GM21515 (cell line): Measurements from ENCODE around the gene PRTG.
"Not testable (repeated sequence)": the region's sequence is repeated elsewhere in the genome, so short reads cannot be mapped to it uniquely, and the experiment has no call there.

Experiments
- ATAC-seq: cut with Tn5 transposase; IDR thresholded peaks from one replicate; pipeline ENCODE4 v1.9.1; 2021; ENCODE audit not compliant: unreplicated experiment

The PRTG gene

GRCh38 chr15:55750706-55751105 lies 7.8 kb upstream of the PRTG start:
- no peak for ATAC-seq

DNA sequence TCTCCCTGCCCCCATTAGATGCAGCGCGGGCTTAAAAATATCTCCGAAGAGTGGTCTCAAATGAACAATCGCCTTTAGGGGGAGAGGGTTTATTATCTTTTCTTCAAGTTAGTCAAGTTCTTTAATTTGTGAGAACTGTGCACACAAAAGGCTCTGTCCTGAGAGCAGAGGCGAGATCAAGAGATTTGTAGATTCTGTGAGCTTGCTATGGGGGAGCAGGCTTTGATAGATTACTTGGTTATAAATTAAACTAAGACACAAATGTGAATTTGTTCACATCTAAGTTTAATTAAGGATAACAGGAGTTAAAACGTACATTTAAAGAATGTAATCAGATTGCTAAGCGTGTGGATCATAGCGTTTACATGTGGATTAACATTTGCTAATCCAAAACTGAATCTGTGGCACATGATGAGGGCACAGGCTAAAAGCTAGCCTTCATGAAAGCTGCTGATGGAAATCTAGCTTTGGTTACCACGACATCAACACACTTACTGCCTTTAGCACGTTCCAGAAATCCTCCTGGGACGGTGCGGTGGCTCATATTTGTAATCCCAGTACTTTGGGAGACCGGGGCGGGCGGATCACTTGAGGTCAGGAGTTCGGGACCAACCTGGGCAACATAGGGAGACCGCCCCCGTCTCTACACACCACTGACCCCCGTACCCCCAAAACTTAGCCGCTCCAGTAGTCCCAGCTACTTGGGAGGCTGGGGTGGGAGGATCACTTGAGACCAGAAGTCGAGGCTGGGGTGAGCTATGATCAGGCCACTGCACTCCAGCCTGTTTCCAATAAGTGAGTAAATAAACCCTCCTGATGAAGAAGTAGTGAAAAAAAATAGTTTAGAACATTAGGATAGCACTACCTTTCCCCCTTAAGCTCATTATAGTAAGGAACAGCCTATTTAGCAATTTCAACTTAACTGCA lies 1.0 kb upstream of the PRTG start:
- no peak for ATAC-seq

DNA sequence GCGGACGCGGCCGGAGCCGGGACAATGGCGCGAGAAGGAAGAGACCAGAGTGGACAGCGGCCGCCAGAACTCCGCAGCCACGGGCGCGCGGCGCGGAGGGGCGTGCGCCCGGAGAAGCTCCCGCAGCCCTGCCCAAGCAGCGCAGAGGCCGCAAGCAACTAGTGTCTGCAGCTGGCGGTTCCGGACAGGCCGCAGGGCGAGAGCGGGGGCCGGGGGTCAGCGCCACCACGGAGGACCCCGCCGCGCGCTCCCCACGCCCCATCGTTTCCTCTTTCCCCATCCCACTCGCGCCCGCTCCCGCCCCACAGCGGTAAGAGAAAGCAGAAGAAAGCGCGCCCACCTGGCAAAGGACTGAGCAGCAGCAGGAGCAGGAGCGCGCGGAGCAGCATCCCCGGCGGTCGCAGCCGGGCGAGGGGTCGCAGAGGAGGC lies 440 bp downstream of the PRTG start:
- no peak for ATAC-seq

DNA sequence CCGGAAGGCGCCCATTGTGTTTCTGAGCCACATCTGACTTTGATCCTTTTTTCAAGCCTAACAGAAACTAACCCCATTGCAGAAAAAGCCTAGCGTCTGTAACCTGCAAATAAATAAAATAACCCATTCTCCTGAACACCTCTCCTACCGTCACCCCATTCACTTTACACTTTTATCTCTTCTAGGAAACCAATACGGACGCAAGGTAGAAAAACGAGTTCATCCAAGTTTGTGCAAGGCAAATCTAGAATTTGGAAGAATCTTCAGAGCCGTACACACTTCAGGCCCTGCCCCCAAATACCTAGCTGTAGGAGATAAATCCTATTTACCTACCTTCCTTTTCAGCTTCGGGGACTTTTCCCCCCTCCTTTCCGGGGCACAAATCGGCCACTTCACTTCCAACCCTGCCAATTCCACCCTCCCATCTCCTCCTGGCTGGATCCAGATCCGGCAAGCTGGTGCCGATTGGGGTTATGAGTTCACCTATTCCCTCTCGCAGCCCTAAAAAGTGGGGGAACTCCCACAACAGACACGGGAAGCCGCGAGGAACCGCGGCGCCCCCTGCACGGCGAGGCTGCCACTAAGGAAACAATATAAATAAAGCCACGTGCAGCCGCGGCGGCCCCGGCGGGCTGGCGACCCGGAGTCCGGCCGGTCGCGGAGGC lies 987 bp downstream of the PRTG start:
- no peak for ATAC-seq

DNA sequence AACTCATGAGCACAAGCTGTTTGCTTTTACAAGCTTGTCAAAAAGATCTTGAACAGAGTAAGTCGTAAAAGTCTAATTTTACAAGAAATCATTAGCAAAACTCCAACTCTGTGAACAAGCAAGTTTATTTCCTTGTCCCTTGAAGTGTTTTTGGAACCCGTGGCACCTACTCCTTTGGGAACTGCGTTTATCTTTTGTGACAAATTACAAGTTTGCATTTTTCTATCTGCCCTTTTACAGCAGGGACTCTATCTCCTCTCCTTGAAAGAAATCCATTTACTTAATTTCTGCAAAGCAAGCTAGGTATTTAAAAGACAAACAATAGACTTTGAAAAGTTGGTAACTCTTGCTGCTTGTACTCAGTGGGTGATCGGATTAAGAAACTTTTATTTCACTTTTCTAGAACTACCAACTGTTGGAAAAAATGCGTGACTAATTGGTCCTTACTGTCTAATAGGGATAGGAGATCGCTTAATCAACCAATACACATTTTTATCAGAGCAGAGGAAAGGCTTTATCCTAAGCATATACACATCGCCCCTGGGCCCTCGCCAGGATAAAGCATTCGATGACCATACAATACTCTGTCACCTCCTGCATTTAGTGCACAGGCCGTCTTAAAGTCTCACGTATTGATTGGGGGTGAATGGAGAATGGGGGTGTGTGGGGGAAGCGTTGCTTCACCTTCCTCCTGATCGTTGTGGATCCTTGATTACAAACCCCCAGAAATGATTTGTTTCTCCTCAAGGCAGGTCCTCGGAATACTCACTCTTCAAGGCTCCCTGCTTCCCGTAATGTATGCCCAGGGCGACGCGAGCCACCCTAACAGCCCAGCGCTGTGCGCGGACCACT lies 1.7 kb downstream of the PRTG start:
- ATAC-seq = no peak

DNA sequence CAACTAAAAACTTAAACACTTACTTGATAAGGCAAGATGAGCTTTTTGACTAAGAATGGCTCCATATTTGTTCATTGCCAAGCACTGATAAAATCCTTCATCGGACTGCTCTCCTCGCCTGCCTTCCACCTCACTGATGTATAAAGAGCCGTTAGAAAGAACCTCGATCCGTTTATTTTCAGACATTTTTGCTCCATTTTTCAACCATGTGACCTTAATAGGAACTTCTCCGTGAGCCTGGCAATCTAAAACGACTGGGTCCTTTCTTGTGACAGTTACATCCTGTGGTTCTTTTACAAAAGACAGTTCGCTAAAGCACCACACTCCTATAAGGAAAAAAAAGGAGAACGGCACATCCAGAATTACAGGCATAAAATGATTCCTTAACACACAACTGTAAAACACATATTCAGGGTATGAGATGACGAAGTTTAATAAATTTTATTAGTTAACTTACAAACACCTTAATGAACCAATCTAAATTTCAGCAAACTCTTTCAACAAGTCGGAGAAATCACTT lies 2.5 kb downstream of the PRTG start:
- ATAC-seq = no peak

DNA sequence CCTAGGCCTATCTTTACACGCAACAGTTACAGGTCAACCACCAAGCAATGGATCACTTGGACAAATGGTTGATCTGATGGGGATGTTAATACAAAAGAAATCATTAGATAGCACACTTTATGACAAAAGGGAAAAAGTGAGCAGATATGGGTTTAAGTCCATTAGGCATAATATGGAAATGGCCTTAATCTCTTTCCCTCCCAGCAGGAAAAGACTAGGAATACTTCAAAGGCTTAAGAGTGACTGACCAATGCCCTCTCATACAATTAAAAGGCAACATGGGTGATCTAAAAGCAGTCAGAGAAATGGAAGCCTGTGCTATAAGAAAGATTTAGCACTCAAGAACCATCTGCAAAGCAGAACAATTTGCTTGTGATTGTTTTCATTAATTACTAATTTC lies 3.3 kb downstream of the PRTG start:
- no peak for ATAC-seq

DNA sequence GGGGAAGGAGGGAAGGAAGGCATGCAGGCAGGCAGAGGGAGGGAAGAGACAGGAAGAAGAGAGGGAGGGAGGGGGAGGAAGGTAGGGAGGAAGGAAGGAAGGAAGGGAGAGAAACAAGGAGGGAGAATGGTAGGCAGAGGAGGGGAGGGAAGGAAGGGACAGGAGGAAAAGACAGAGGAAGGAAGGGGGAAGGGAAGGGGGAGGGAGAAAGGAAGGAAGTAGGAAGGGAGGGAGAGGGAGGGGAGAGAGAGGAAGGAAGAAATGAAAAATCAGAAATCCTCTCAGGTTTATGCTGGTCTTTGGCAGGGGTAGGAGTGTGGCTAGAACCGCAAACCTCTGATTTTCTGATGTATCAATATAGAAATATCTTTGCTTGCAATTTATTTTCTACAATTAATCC lies 4.2 kb downstream of the PRTG start:
- ATAC-seq = no peak

- ATAC-seq = no peak
Measured at GRCh38 chr15:55737373-55737772, 5.6 kb downstream of the PRTG start.

DNA sequence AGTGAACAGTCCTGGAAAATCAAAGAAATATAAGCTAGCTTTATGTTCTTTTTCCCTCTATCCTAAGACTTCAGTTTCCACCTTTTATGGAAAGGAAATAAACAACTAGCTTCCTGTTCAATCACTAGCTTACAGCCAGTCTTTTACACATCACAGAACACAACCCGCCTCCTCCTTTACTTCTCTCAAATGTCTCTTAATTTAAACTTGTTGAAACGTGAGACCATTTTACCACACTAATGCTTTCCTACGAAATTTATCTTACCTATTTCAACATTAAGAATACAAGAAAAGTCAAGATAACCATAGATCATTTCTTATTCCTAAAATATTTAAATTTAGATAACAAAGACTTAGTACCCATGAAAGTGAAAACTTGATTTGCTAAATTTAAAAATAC lies 6.2 kb downstream of the PRTG start:
- no peak for ATAC-seq

GRCh38 chr15:55734641-55735040 lies 8.3 kb downstream of the PRTG start:
- ATAC-seq = no peak

DNA sequence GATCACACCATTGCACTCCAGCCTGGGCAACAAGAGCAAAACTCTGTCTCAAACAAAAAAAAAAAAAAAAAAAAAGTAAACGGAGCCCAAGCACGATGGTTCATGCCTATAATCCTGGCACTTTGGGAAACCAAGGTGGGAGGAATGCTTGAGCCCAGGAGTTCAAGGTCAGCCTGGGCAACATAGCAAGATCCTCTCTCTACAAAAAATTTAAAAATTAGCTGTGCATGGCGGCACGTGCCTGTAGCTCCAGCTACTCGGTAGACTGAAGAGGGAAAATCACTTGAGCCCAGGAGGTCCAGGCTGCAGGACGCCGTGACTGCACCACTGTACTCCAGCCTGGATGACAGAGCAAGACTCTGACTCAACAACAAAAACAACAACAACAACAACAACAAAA lies 9.5 kb downstream of the PRTG start:
- not testable (repeated sequence) for ATAC-seq

GRCh38 chr15:55721554-55722185 lies 21.3 kb downstream of the PRTG start:
- no peak for ATAC-seq

DNA sequence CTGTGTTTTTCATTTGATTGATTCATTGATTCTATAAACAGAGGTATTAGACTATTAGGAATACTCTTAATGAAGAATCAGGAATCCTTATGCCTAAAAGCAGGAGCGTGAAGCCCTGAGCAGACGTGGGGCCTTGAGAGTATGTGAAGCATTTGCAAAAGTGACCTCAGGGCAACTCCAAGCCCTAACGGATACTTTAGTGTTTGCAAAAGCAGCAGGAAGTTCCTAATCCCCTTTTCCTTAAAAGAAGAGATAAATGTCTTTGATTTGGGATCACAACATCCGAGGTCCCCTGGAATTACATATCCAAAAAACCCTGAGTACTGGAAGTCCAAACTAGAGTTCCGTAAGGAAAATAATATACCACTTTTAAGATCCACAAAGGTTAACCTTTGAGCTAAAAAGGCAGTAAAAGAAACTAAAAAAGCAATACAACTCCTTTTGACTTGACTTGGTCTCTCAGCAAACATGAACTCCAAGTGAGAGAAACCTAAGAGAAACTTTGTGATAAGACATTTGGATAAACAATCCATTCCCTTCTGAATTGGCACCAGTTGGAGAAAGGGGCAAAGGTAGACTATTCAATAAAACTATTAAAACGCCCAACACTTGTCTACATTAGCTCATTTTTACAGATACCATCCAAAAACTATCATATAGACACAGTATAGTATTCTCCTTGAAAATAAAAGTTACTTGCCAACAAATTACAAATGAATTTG lies 27.4 kb downstream of the PRTG start:
- no peak for ATAC-seq

DNA sequence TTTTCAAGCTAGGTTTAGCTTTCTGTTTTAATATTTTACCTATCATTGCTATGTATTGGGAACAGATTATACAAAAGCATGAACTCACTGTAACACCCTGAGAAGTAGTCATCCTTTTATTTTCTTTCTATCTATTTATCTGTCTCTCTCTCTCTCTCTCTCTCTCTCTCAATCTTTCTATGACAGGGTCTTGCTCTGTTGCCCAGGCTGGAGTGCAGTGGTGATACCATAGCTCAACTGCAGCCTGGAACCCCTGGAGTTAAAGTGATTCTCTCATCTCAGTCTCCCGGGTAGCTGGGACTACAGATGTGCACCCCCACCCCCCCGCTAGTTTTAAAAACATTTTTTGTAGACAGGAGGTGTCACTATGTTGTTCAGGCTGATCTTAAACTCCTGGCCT lies 28.9 kb downstream of the PRTG start:
- no peak for ATAC-seq

DNA sequence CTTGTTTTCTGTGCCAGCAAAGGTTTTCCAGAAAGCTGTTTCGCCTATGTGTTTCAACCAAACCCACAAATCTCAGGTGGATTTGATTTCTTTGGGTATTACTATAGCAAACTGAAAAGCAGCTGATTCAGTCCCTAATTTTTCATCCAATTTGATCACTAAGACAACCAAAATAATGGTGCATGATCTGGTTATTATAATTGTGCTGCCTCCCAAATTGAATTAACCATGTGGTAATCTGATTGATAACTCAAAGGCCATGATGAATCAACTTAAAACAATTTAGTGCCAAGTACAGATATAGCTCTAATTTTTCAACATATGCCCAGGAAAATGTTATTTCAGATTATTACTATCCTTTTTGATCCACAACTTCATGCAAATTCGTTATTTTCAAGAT lies 30.6 kb downstream of the PRTG start:
- no peak for ATAC-seq

DNA sequence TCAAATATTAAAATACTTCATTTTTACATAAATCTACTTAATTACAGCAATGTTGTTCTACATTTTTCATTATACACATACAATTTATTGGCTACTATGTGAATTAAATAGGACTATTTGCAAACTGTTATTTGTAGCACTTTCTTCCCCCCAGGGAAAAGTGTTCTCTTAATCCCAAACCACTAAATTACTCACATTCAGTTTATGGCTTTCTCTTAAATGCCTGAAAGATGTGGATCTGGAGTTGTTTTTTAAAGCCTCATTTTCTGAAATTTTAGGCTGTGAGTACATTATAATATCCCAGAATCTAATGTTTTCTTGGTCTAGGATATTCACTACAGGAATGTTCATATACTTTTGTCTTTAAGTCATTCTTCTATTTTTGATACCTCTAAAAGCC lies 32.7 kb downstream of the PRTG start:
- no peak for ATAC-seq

DNA sequence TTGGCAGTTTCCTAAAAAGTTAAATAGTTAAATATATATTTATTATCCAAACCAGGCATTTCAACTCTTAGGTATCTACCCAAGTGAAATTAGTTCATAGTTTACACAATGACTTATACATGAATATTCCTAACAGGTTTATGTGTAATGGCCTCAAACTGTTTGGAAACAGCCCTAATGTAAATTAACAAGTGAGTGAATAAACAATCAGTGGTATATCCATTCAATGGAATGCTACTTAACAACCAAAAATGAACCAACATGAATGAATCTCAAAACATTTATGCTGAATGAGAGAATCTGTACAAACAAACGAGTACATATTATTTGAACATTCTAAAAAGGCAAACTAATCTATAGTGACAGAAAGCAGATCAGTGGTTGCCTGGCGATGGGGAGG lies 33.5 kb downstream of the PRTG start:
- no peak for ATAC-seq

- no peak for ATAC-seq
Measured at GRCh38 chr15:55708720-55709119, 34.2 kb downstream of the PRTG start.

- ATAC-seq = no peak
Measured at GRCh38 chr15:55707951-55708350, 35.0 kb downstream of the PRTG start.
